Measurements from ENCODE around the gene RNU5D-1. TPM values are rescaled to one million over a fixed set of nuclear protein-coding genes. Genes with fewer than 3 reads are reported as not detected.
A peak's percentile ranks its signal among the peaks of the same experiment; 100 is the strongest.

RNU5D-1 gene
- polyA plus RNA-seq, 3 donors = not detected

GRCh38 chr1:44705470-44705869 is 25.5 kb downstream of the RNU5D-1 start:
- Mint-ChIP-seq H3K27me3 (ENCODE audit: low read depth in 3 of 3) (peaks cover 27 to 41% (median 31%) of the 10 kb centered on the region in 3 donors), H3K9me3 (peaks cover 0 to 3% (median 0%) of the 10 kb centered on the region in 7 donors), H3K27ac (no peak overlapping the region), H3K4me1 (peaks cover 6% of the 10 kb centered on the region), H3K4me3 (no peak overlapping the region), H3K36me3 (no peaks in the 10 kb centered on the region)
- WGBS (ENCODE audit: insufficient coverage) = 67% methylated on average over 3 of the region's 6 CpGs
- Histone ChIP-seq H3K4me1 (ENCODE audit: control insufficient read depth in 1 of 2, insufficient read depth in 2 of 2, low read length in 2 of 2) (peaks cover 5 to 8% of the 10 kb centered on the region in 2 donors), H3K9ac (ENCODE audit: insufficient read depth, low read length, poor library complexity, severe bottlenecking) (no peak overlapping the region), H3K27me3 (ENCODE audit: control insufficient read depth in 2 of 2, insufficient read depth in 2 of 2, low read length in 2 of 2) (peaks cover 0 to 21% of the 10 kb centered on the region in 2 donors), H3K4me3 (replicated peaks in 1 of 3; ENCODE audit: low read depth in 2 of 3, low read length in 3 of 3) (no peak overlapping the region), H3K36me3 (replicated peaks in 1 of 2; ENCODE audit: control insufficient read depth in 1 of 2, insufficient read depth in 2 of 2, low read length in 2 of 2) (no peaks in the 10 kb centered on the region), H2AFZ (ENCODE audit: insufficient read depth, low read depth, low read length, poor library complexity, severe bottlenecking) (no peak overlapping the region), H3K79me2 (ENCODE audit: insufficient read depth, low read length) (no peaks in the 10 kb centered on the region), H3K9me3 (replicated peaks in 1 of 2; ENCODE audit: control insufficient read depth in 1 of 2, insufficient read depth in 1 of 2, low read length in 2 of 2) (no peaks in the 10 kb centered on the region), H3K27ac (ENCODE audit: low read depth in 1 of 2, low read length in 2 of 2) (no peak overlapping the region), H3K4me2 (replicated peaks; ENCODE audit: extremely low read depth, low read length, poor library complexity, severe bottlenecking) (no peak overlapping the region), H4K20me1 (ENCODE audit: insufficient read depth, low read length) (no peaks in the 10 kb centered on the region)
- DNase-seq = no peak
- no peak for TF ChIP-seq CTCF (IDR thresholded peaks at IDR 0.05)
- intact Hi-C loops (cut with micrococcal nuclease) = loop anchor here in 1 of 2 donors (5.0 kb wide), 1 partner anchor 48 kb away; no protein-coding TSS in a partner anchor

DNA sequence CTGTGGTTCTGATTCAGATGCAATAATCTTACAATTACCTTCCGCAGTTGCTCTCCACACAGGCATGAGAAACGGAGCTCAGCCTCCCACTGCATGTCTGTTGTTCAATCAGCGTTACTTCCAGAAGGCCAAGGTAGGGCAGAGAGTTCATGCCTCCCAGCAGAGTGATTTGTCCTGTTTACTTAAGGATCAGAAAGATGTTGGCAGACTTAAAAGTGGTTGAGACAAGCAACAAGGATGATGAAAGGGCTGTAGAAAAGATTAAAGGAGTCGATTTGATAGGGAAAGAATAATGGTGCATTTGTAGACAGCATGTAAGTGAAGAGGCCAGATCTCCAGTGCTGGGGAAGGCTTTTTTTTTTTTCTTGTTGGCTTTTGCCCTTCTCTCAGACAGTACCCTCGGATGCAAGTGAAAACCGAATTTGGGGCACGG is 29.8 kb downstream of the RNU5D-1 start:
- H3K36me3 ChIP-seq (replicated peaks in 1 of 2; ENCODE audit: control insufficient read depth in 1 of 2, insufficient read depth in 2 of 2, low read length in 2 of 2) = no peaks in the 10 kb centered on the region
- H3K27me3 Mint-ChIP-seq (ENCODE audit: low read depth in 3 of 3) = peaks cover 22 to 39% (median 31%) of the 10 kb centered on the region in 3 donors
- H3K27ac ChIP-seq (ENCODE audit: low read depth in 1 of 2, low read length in 2 of 2) = no peak overlapping the region
- no peaks in the 10 kb centered on the region for H3K9me3 ChIP-seq (replicated peaks in 1 of 2; ENCODE audit: control insufficient read depth in 1 of 2, insufficient read depth in 1 of 2, low read length in 2 of 2)
- peaks cover 28 to 29% of the 10 kb centered on the region in 2 donors for H3K4me1 ChIP-seq (ENCODE audit: control insufficient read depth in 1 of 2, insufficient read depth in 2 of 2, low read length in 2 of 2)
- H3K9me3 Mint-ChIP-seq = peaks cover 0 to 3% (median 0%) of the 10 kb centered on the region in 7 donors
- H3K27me3 ChIP-seq (ENCODE audit: control insufficient read depth in 2 of 2, insufficient read depth in 2 of 2, low read length in 2 of 2) = peaks cover 0 to 9% of the 10 kb centered on the region in 2 donors
- peaks cover 0 to 2% of the 10 kb centered on the region in 2 donors for H3K36me3 Mint-ChIP-seq
- no peak overlapping the region for H3K4me3 ChIP-seq (replicated peaks in 1 of 3; ENCODE audit: low read depth in 2 of 3, low read length in 3 of 3)
- DNase-seq = no peak
- no peak for TF ChIP-seq CTCF (IDR thresholded peaks at IDR 0.05)
- H3K4me2 ChIP-seq (replicated peaks; ENCODE audit: extremely low read depth, low read length, poor library complexity, severe bottlenecking) = no peak overlapping the region
- 92% methylated on average over 4 of the region's 7 CpGs for WGBS (ENCODE audit: insufficient coverage)
- no peak overlapping the region for H3K9ac ChIP-seq (ENCODE audit: insufficient read depth, low read length, poor library complexity, severe bottlenecking)
- H4K20me1 ChIP-seq (ENCODE audit: insufficient read depth, low read length) = no peaks in the 10 kb centered on the region
- intact Hi-C loops (cut with micrococcal nuclease) = no loop called here
- H2AFZ ChIP-seq (ENCODE audit: insufficient read depth, low read depth, low read length, poor library complexity, severe bottlenecking) = no peak overlapping the region
- H3K27ac Mint-ChIP-seq = no peak overlapping the region
- peaks cover 24% of the 10 kb centered on the region for H3K4me1 Mint-ChIP-seq
- H3K79me2 ChIP-seq (ENCODE audit: insufficient read depth, low read length) = no peaks in the 10 kb centered on the region
- peak overlapping the region in 1 of 2 donors; percentile 12 for H3K4me3 Mint-ChIP-seq

Measured in CD14-positive monocyte (primary cell).